ENCODE measurements around the gene JAK2.
"Not testable (repeated sequence)": the region's sequence is repeated elsewhere in the genome, so short reads cannot be mapped to it uniquely, and the experiment has no call there.

JAK2 gene

GRCh38 chr9:4982721-4983482 is 2.2 kb upstream of the JAK2 start:
- no peak for DNase-seq

DNA sequence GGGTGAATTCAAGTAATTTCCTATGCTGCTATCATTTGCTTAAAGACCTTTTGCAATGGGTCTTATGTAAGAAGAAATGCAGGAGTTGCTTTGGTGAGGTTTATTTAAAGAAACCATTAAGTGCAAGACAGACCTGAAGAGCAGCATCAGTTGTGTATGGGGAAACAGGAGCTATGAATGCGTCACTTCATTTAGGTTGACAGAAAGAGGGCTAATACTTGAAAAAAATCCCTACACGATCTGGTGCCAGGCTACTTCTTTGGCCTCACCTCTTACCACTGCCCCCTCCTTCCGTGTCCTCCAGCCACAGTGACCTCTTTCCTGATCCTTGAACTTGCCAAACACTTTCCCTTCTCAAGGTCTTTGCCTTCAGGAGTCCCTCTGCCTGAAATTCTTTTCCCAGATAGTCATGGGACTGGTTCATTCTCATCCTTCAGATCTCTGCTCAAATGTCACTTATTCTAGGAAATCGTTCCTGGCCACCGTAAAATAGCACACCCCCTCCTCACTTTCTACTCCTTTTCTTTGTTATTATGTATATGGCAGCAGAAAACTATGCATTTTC is 1.4 kb upstream of the JAK2 start:
- no peak for DNase-seq

- no peak for DNase-seq
Observed at GRCh38 chr9:4984171-4984620, 876 bp upstream of the JAK2 start.

GRCh38 chr9:4985386-4986266 is 554 bp downstream of the JAK2 start:
- no peak for DNase-seq

DNA sequence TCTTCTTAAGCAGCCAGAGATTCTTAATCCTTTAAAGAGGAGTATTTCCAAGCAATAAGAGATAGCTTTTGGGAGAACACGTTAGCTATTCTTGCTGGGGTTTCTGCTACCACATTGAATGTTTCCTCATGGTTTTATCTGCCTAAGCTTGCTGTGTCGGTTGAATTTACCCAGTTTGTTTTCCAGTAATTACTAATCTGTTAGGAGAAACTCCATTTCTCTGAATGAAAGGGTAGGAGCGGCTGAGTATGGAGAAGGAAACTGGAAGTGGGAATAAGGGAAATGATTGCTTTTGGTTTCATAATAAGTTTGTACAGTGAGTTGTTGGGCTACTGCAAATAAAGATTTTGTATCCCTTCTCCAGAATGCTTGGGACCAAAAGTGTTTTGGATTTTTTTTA is 1.2 kb downstream of the JAK2 start:
- DNase-seq, result no peak

- DNase-seq, result no peak
Observed at GRCh38 chr9:4986783-4987182, 1.7 kb downstream of the JAK2 start.

- DNase-seq, result peak; percentile 10
Observed at GRCh38 chr9:4987961-4988421, 2.9 kb downstream of the JAK2 start.

DNA sequence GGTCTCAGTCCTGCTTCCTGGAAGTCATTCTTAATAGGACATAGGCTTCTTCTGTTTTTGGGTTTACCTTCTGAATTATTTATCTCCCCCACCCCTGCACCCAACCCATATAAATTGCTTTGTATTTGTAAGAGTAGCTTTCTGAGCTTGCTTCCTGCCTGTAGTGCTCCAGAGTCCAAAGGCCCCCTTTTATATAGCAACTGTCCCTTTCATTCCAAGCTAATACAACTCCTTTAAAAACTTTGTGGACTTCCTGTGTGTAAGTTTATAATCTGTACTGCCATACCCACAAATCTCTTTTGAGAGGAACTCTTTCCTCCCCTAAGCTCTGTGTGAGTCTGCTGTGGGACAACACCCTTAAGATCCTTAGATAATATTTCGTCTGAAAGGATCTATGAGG is 7.8 kb downstream of the JAK2 start:
- no peak for DNase-seq

DNA sequence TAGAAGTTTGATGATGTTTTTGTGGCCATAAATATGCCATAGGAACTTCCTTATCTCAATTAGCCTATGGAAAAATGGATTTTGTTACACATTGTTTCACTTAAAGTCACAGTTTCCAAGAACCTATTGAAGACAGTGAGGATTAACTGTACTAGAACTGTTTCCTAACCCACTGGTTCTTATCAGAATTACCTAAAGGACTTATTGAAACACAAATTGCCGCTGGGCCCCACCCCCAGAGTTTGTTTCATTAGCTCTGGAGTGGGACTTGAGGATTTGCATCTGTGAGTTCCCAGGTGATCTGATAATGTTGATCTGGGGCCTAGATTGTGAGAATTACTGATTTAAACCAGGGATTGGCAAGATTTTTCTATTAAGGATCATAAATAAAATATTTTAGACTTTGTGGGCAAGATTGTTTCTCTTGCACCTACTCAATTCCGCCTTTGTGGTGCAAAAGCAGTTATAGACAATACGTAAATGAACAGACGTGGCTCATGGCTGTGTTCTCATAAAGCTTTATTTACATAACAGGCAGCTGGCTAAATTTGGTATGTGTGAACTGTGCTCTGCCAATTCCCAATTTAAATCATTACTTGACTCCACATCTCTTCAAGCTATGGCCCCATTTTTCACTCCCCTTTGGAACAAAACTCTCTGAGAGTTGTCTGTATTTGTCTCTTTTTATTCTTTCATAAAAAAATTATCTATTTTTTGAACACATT is 9.3 kb downstream of the JAK2 start:
- peak; percentile 20 for DNase-seq

GRCh38 chr9:4997196-4997595 is 12.1 kb downstream of the JAK2 start:
- no peak for DNase-seq

DNA sequence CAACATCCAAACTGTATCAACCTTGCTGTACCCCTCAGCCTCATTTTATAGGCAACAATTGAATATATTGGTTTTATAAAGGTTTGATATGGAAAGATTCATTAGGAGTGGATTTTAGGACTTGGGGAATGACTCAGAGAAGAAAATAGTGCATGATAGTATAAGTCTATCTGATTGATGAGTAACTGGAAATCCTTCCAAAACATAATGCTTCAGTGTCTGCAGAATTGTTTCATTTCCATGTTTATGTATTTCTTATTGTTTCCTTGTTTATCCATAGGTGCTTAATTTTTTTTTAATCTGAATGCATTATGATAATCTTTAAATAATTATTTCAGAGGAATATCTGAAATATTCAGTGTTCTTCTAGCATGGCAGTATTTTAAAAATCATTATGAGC is 12.6 kb downstream of the JAK2 start:
- DNase-seq, result no peak

GRCh38 chr9:5002811-5003210 is 17.7 kb downstream of the JAK2 start:
- no peak for DNase-seq

DNA sequence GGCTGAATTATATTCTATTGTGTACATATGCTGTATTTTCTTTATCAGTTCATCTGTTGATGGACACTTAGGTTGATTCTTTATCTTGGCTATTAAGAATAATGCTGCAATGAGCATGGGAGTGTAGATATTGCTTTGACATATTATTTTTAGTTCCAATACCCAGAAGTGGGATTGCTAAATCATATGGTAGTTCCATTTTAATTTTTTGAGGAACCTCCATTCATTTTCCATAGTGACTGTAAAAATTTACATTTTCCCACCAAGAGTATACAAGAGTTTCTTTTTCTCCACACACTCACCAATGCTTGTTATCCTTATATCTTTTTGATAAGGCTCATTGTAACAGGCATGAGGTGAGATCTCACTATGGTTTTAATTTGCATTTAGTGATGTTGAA is 19.4 kb downstream of the JAK2 start:
- no peak for DNase-seq

DNA sequence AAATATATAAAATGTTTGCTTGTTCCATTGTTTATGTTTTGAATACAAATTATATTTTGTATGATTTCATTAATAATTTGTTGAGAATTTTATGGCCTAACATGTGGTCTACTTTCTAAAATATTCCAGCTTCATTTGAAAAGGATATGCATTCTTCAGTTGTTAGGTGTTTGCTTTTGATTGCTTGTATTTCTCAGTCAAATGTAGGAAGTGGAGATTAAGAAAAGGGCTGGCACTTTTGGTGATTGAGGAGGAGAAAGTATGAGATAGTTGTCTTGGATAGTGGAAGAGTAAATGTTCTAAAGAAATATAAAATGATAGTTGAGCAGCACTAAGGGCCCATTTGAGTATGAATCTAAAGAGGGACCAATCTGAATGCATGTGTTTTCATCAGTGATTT is 23.1 kb downstream of the JAK2 start:
- no peak for DNase-seq

- DNase-seq, result no peak
Observed at GRCh38 chr9:5013374-5013773, 28.3 kb downstream of the JAK2 start.

DNA sequence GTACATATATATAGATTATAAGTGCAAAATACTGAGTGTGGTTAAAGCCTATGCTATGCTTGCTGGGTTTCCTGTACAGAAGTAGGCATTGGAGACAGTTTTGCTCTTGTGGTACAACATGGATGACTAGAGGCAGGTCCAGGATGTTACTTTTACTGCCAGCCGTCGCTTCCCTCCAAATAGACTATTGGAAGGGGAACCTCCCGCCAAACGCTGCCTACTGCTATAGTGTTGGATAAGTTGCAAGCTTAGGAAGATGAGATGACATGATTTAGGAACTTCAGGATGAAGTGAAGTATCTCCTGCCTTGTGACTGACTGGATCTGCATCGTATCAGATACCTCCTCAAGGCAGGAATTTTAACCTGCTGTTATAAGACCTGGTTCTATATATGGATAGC is 30.9 kb downstream of the JAK2 start:
- no peak for DNase-seq

DNA sequence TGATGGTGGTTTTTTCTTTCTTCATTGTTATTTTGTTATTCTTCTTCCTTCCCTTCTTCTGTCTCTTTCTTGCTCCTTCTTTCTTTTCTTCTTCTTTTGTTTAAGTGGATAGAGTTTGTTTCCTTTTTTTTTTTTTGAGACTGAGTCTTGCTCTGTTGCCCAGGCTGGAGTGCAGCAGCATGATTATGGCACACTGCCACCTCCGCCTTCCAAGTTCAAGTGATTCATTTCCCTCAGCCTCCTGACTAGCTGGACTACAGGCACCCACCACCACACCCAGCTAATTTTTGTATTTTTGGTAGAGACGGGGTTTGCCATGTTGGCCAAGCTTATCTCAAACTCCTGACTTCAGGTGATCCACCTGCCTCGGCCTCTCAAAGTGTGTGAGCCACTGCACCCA is 40.3 kb downstream of the JAK2 start:
- DNase-seq, result no peak

DNA sequence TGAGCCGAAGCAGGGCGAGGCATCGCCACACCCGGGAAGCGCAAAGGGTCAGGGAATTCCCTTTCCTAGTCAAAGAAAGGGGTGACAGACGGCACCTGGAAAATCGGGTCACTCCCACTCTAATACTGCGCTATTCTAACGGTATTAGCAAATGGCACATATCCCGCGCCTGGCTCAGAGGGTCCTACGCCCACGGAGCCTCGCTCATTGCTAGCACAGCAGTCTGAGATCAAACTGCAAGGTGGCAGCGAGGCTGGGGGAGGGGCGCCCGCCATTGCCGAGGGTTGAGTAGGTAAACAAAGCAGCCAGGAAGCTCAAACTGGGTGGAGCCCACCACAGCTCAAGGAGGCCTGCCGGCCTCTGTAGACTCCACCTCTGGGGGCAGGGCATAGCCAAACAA is 46.9 kb downstream of the JAK2 start:
- DNase-seq, result not testable (repeated sequence)

DNA sequence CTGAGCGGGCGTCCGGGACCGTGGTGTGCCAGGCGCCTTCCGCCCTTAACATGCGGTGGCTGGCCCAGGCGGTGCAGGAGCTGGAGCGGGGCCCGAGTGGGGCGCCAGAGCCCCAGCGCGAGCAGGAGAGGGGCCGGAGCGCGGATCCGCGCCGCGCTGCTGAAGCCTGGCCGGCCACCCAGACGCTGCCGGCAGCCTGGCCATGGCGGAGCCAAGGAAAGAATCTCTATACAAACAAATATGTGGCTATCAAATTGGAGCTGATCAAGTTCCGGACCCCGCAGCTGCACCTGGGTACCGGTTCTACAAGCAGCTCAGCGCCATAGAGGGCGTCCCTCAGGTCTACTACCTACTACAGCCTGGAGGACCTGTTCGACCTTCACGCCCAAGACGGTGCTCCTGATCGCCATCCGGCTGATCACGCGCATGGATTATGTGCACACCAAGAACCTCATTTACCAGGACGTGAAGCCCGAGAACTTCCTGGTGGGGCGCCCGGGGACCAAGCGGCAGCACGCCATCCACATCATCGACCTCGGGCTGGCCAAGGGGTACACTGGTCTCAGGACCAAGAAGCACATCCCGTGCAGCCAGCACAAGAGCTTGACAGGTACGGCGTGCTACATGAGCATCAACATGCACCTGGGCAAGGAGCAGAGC is 55.8 kb downstream of the JAK2 start:
- DNase-seq, result no peak

DNA sequence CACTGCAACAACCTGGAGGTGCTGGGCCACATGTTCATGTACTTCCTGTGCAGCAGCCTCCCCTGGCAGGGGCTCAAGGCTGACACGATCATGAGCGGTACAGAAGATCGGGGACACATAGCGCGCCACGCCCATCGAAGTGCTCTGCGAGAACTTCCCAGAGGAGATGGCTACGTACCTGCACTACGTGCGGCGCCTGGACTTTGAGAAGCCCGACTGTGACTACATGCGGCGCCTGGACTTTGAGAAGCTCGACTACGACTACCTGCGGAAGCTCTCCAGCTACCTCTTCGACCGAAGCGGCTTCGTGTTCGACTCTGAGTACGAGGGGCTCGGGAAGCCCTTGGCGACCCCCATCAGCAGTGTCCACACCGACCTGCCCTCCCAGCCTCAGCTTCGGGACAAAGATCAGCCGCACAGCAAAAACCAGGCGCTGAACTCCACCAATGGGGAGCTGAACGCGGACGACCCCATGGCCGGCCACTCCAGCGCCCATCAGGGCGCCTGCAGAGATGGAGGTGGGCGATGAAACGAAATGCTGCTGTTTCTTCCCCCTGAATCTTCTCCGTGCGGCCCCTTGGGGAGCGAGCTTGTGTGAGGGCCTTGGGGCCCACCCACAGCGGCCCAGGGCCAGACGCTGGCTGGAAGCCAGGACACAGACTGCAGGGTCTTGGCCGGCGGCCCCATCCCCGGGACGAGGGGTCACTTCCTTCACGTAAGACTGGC is 56.5 kb downstream of the JAK2 start:
- no peak for DNase-seq

- no peak for DNase-seq
Observed at GRCh38 chr9:5042661-5043178, 57.6 kb downstream of the JAK2 start.

- DNase-seq, result no peak
Observed at GRCh38 chr9:5043381-5043780, 58.3 kb downstream of the JAK2 start.

All from NCI-H2029 (cell line).